ENCODE data around the gene SPRR4.

Gene SPRR4

GRCh38 chr1:152970495-152970894 lies at the start of gene SPRR4:
Gene SPRR4, plus strand, starts transcription at chr1:152970648. Its CDS starts 1,243 bp downstream, at chr1:152971891.
- no peak within 1 kb of the TSS for H3K27ac Mint-ChIP-seq
- H3K4me1 Mint-ChIP-seq = no peaks in the 10 kb centered on the region
- H3K27me3 Mint-ChIP-seq = peaks cover 18% of the 10 kb centered on the region
- no peaks in the 10 kb centered on the region for H3K36me3 Mint-ChIP-seq
- no peak within 1 kb of the TSS for H3K4me3 Mint-ChIP-seq
- H3K9me3 Mint-ChIP-seq = no peaks in the 10 kb centered on the region

GRCh38 chr1:152924191-152924590 lies 46.3 kb upstream of the SPRR4 start:
- no peak overlapping the region for H3K4me3 Mint-ChIP-seq
- H3K27me3 Mint-ChIP-seq = peaks cover 9% of the 10 kb centered on the region
- H3K27ac Mint-ChIP-seq = no peak overlapping the region
- no peaks in the 10 kb centered on the region for H3K36me3 Mint-ChIP-seq
- no peaks in the 10 kb centered on the region for H3K4me1 Mint-ChIP-seq
- no peaks in the 10 kb centered on the region for H3K9me3 Mint-ChIP-seq

- Mint-ChIP-seq H3K4me1 (no peaks in the 10 kb centered on the region), H3K9me3 (no peaks in the 10 kb centered on the region), H3K27ac (no peak overlapping the region), H3K27me3 (peaks cover 10% of the 10 kb centered on the region), H3K36me3 (no peaks in the 10 kb centered on the region), H3K4me3 (no peak overlapping the region)
These were observed 44.4 kb upstream of the SPRR4 start for GRCh38 chr1:152926091-152926490.

GRCh38 chr1:152928671-152929070 lies 41.8 kb upstream of the SPRR4 start:
- Mint-ChIP-seq H3K36me3 (no peaks in the 10 kb centered on the region), H3K4me1 (no peaks in the 10 kb centered on the region), H3K9me3 (no peaks in the 10 kb centered on the region), H3K27me3 (peaks cover 5% of the 10 kb centered on the region), H3K27ac (no peak overlapping the region), H3K4me3 (no peak overlapping the region)

GRCh38 chr1:152932170-152932811 lies 38.2 kb upstream of the SPRR4 start:
- Mint-ChIP-seq H3K4me3 (no peak overlapping the region), H3K9me3 (no peaks in the 10 kb centered on the region), H3K4me1 (no peaks in the 10 kb centered on the region), H3K27me3 (peaks cover 8% of the 10 kb centered on the region), H3K27ac (no peak overlapping the region), H3K36me3 (no peaks in the 10 kb centered on the region)

- H3K9me3 Mint-ChIP-seq = no peaks in the 10 kb centered on the region
- H3K36me3 Mint-ChIP-seq = no peaks in the 10 kb centered on the region
- H3K4me1 Mint-ChIP-seq = no peaks in the 10 kb centered on the region
- H3K4me3 Mint-ChIP-seq = no peak overlapping the region
- no peak overlapping the region for H3K27ac Mint-ChIP-seq
- H3K27me3 Mint-ChIP-seq = peaks cover 8% of the 10 kb centered on the region
These were observed 37.3 kb upstream of the SPRR4 start for GRCh38 chr1:152933196-152933595.

- Mint-ChIP-seq H3K27me3 (peaks cover 9% of the 10 kb centered on the region), H3K27ac (no peak overlapping the region), H3K36me3 (no peaks in the 10 kb centered on the region), H3K4me3 (no peak overlapping the region), H3K4me1 (no peaks in the 10 kb centered on the region), H3K9me3 (no peaks in the 10 kb centered on the region)
These were observed 29.8 kb upstream of the SPRR4 start for GRCh38 chr1:152940614-152941013.

- Mint-ChIP-seq H3K27me3 (peaks cover 13% of the 10 kb centered on the region), H3K36me3 (no peaks in the 10 kb centered on the region), H3K4me3 (no peak overlapping the region), H3K4me1 (no peaks in the 10 kb centered on the region), H3K27ac (no peak overlapping the region), H3K9me3 (no peaks in the 10 kb centered on the region)
These were observed 29.3 kb upstream of the SPRR4 start for GRCh38 chr1:152941037-152941711.

GRCh38 chr1:152942161-152942560 lies 28.3 kb upstream of the SPRR4 start:
- no peaks in the 10 kb centered on the region for H3K4me1 Mint-ChIP-seq
- H3K4me3 Mint-ChIP-seq = no peak overlapping the region
- no peaks in the 10 kb centered on the region for H3K9me3 Mint-ChIP-seq
- H3K27me3 Mint-ChIP-seq = peaks cover 14% of the 10 kb centered on the region
- H3K36me3 Mint-ChIP-seq = no peaks in the 10 kb centered on the region
- no peak overlapping the region for H3K27ac Mint-ChIP-seq

- Mint-ChIP-seq H3K4me3 (no peak overlapping the region), H3K4me1 (no peaks in the 10 kb centered on the region), H3K36me3 (no peaks in the 10 kb centered on the region), H3K27me3 (peaks cover 13% of the 10 kb centered on the region), H3K27ac (no peak overlapping the region), H3K9me3 (no peaks in the 10 kb centered on the region)
These were observed 24.2 kb upstream of the SPRR4 start for GRCh38 chr1:152946248-152946647.

GRCh38 chr1:152946651-152947256 lies 23.7 kb upstream of the SPRR4 start, which contains the start of gene SPRR5:
Gene SPRR5, plus strand, starts transcription at chr1:152947206. Its CDS starts 1,349 bp downstream, at chr1:152948555.
- no peak within 1 kb of the TSS for H3K4me3 Mint-ChIP-seq
- H3K36me3 Mint-ChIP-seq = no peaks in the 10 kb centered on the region
- H3K27me3 Mint-ChIP-seq = peaks cover 13% of the 10 kb centered on the region
- H3K9me3 Mint-ChIP-seq = no peaks in the 10 kb centered on the region
- no peak within 1 kb of the TSS for H3K27ac Mint-ChIP-seq
- no peaks in the 10 kb centered on the region for H3K4me1 Mint-ChIP-seq

GRCh38 chr1:152951711-152952110 lies 18.7 kb upstream of the SPRR4 start:
- Mint-ChIP-seq H3K4me1 (no peaks in the 10 kb centered on the region), H3K9me3 (no peaks in the 10 kb centered on the region), H3K36me3 (no peaks in the 10 kb centered on the region), H3K27me3 (peaks cover 7% of the 10 kb centered on the region), H3K4me3 (no peak overlapping the region), H3K27ac (no peak overlapping the region)

GRCh38 chr1:152953761-152954160 lies 16.7 kb upstream of the SPRR4 start:
- no peaks in the 10 kb centered on the region for H3K9me3 Mint-ChIP-seq
- peaks cover 4% of the 10 kb centered on the region for H3K27me3 Mint-ChIP-seq
- H3K4me1 Mint-ChIP-seq = no peaks in the 10 kb centered on the region
- no peak overlapping the region for H3K27ac Mint-ChIP-seq
- H3K36me3 Mint-ChIP-seq = no peaks in the 10 kb centered on the region
- no peak overlapping the region for H3K4me3 Mint-ChIP-seq

GRCh38 chr1:152954436-152954835 lies 16.0 kb upstream of the SPRR4 start:
- Mint-ChIP-seq H3K9me3 (no peaks in the 10 kb centered on the region), H3K27me3 (peaks cover 4% of the 10 kb centered on the region), H3K4me1 (no peaks in the 10 kb centered on the region), H3K27ac (no peak overlapping the region), H3K4me3 (no peak overlapping the region), H3K36me3 (no peaks in the 10 kb centered on the region)

GRCh38 chr1:152957561-152957960 lies 12.9 kb upstream of the SPRR4 start:
- Mint-ChIP-seq H3K27ac (no peak overlapping the region), H3K4me1 (no peaks in the 10 kb centered on the region), H3K36me3 (no peaks in the 10 kb centered on the region), H3K4me3 (no peak overlapping the region), H3K27me3 (peaks cover 2% of the 10 kb centered on the region), H3K9me3 (no peaks in the 10 kb centered on the region)

GRCh38 chr1:152959273-152959672 lies 11.2 kb upstream of the SPRR4 start:
- Mint-ChIP-seq H3K9me3 (no peaks in the 10 kb centered on the region), H3K36me3 (no peaks in the 10 kb centered on the region), H3K27me3 (peaks cover 2% of the 10 kb centered on the region), H3K27ac (no peak overlapping the region), H3K4me1 (no peaks in the 10 kb centered on the region), H3K4me3 (no peak overlapping the region)
